CD4-positive, alpha-beta T cell treated with Interferon alpha-2 for 1 hour (primary cell): ENCODE measurements around the gene TRIM63.
A peak's percentile ranks its signal among the peaks of the same experiment; 100 is the strongest.
"Not testable (repeated sequence)": the region's sequence is repeated elsewhere in the genome, so short reads cannot be mapped to it uniquely, and the experiment has no call there.

ENCODE experiments used
- DNase-seq, 2 donors: peaks; one replicate each; pipeline ENCODE4 v3.0.0-alpha.2; 2020 to 2022

The TRIM63 gene

DNA sequence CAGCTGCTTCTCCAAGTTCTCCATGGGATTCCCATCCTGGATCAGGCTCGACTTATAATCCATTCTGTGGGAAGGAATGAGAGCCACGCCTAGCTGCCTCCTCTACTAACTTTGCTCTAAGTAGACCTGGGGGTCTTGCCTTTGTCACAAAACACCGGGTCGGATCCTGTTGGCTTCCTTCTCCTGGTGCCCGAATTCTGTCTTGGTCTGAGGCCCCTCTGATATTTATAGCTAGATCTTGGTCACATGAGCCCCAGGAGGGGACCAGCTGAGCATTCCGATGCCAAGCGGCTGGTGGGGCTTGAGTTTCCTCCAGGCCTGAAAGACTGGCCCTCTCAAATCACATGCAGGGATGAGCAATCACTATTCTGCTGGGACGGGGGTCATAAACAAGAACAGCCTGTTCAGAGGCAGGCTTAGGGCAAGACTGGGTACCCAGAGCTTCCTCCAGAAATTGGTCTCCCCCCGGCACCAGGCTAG, at the start of gene TRIM63:
Gene TRIM63 (minus strand): TSS at position 199 of the 480 bp plus-strand sequence. CDS start 136 bp downstream, at position 63.
- DNase-seq, result no peak

DNA sequence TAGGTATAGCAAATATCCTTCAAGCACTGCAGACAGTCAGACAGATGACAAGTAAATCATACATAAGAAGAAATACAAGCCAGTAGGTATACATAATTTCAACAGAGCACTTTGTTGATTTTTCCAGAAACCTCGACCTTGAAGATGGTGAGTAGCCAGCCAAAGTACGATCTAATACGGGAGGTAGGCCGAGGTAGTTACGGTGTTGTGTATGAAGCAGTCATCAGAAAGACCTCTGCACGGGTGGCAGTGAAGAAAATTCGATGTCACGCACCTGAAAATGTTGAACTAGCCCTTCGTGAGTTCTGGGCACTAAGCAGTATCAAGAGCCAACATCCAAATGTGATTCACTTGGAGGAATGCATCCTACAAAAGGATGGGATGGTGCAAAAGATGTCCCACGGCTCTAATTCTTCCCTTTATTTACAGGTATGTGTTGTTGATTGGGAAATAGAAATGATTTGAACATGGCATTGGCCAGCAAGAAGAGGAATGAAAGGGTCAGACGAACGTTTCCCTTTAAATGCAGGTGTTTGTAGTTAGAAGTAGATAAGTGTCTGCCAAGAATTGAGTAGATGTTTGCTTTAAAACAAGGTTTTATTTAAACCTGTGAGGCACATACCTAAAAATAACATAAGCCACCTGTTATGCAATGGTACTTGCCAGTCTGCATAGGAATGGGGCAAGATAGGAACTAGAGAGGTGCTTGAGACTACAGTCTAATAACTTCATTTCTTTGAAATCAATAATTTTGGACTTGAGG, 46.9 kb upstream of the TRIM63 start:
- DNase-seq, result no peak

DNA sequence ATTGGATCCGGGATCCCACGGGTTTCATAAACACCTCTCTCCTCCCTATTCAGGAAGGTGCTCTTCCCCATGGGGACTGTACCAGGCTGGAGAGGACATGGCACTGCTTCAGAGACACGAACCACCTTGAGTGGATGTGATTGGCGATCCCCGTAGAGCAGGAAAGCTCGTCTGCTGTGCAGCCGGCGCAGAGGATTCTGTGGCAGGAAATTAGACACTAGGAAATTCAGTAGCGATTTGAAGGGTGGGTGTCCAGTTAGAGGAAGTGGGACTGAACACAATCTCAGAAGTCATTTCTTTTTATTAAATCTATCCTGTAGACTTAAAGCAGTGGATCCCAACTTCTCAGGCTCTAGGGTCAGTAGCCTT, 45.0 kb upstream of the TRIM63 start:
- peak in 1 of 2 donors; percentile 22 for DNase-seq

DNA sequence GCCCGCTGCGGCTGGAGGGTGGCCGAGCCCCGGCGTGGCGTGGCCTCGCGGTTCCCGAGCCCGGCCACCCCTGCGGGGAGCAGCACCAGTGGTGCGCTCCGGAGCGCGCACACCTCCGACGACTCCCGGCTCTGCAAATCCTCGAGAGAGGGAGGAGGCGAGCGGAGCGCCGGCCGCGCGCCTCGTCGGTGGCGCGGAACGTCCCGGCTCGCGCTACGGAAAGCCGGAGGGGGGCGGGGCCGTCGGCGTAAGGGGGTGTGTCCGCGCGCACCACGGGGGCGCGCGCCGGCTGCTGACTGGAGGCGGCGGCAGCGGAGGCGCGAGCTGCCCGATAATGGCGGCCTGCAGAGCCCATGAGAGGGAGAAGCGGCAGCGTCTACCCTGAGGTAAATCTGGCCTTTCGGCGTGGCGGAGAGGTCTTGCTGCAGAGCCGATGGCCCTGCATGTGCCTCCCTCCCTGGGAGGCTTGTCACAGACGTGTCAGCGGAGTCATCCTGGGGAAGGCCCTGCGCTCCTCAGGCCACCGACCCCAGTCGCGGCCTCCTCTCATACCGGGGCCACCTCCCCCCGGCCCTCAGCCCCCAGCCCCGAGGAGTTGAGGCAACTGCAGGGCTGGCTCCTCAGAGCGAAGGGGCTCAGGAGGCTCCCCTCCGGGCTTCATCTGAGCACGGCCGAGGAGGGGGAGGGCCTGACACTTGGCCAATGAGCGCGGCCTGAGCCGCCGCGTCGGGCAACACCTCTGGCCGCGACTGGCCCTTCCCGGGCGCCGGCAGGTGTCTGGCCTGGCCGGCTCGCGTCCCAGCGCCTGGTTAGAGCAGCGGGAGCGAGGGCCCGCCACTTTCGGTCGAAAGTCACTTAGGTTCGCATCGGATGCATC, 44.3 kb upstream of the TRIM63 start, which contains the start of gene PDIK1L:
Gene PDIK1L (plus strand): TSS at position 295 of the 877 bp plus-strand sequence. CDS start 2,485 bp downstream, outside the sequence.
- DNase-seq, result peak; percentile 93 to 96

DNA sequence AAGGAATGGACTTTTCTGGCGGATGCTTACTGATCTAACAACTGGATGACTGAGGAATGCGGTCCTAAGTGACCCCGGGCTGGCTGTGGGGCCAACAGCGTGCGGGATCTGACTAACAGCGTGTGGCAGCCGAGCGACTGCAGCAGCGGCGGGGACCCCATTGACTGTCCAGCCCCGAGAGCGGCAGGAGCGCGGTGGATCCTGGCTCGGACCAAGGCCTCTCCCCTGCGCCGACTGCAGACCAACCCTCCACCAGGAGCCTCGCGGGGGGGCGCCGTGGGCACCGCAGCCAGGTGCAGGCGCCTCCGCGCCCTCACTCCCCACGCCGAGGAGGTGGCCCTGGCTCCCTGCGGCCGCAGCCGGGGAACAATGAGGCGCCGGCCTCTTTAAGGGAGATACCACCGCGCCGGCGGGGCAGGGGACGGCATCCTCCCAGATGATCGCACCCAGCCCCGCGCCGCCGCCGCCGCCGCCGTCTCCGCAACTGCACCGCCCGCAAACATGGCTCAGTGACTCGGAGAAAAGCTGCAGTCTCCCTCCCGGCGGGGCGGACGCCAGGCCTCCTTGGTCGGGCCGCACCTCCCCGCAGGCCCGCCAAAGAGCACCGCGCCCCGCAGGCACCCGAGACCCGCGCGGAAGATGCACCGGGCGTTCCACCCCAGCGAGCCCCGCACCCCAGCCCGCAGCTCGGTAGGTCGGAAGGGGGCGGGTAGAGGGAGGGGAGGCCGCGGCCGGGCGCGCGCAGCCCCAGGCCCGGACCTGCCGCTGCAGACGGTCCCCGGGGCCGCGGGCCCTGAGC, 43.5 kb upstream of the TRIM63 start:
- DNase-seq, result peak; percentile 63 to 81

DNA sequence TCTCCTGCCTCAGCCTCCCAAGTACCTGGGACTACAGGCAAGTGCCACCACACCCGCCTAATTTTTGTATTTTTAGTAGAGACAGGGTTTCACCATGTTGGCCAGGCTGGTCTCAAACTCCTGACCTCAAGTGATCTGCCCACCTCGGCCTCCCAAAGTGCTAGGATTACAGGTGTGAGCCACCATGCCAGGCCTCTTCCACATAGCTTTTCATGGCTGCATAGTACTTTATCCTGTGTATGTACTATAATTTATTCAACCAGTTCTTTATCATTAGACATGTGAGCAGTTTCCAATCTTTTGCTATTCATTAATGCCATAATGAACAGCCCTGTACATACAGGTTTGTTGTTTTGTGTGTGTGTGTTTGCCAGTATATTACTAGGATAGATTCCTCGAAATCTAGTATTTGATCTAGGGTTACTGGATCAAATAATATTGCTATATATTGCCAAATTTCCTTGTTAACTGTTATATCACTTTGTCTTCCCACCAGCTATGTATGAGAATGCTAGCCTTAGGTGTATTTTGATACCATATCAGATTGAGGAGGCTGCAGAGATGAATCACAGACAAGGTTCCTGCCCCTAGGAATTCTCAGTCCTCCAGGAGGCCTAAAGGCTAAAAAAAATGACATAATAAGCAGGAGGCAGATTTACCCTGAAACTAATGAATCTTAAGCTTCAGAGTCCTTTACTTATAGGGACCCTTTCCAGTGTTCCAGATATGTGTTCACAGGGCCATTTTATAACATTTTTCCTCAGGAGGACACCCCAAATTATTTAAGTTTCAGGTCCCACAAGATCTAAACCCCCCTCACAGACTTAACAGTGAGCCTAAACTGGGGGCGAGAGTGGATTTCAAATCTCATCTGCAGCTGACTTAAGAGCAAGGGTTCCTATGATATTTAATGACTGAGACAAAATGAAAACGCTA, 42.1 kb upstream of the TRIM63 start:
- DNase-seq, result no peak

DNA sequence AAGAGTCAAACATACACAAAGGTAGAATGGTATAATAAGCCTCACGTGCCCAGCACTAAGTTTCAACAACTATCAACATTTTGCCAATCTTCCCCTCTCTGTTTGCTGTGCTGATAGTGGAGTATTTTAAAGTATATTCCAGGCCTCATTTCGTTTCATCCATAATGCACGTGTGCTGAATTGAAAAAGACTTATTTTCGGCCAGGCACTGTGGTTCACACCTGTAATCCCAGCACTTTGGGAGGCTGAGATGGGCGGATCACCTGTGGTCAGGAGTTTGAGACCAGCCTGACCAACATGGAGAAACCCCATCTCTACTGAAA, 37.8 kb upstream of the TRIM63 start:
- DNase-seq, result not testable (repeated sequence)

DNA sequence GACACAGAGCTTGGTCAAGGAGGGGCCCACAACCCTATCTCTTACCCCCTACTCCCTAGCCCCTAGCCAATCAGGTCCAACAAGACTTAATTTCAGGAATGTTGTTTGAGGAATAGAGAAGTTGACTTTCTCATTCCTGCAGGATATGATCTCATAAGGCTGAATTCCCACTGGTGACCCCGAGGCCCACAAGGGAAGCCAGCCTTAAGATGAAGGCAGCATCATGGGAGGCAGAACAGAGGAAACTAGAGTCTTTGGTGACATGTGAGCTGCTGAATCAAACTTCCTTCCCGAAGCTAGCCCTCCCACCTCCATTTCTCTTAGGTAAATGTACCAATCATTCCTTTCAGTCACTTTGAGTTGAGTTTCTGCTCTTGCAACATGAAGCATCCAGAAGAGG, 35.1 kb upstream of the TRIM63 start:
- DNase-seq, result no peak

DNA sequence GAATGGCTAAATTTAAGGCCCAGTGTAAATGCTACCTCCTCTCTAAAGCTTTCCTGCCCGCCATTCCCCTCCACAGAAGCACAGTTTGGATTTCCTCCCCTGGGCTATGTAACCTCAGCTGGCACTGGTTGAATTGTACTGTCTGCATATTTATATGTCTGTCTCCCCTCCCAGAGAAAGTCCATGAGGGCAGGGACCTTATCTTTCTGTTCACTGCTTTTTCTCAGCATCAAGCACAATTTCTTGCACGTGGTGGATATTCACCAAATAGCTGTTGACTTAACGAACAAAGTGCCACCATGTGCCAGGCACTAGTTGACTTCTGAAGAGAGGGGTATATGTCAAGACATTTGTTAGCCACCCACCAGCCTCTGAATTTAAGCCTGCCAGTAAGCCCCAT, 34.7 kb upstream of the TRIM63 start:
- no peak for DNase-seq

DNA sequence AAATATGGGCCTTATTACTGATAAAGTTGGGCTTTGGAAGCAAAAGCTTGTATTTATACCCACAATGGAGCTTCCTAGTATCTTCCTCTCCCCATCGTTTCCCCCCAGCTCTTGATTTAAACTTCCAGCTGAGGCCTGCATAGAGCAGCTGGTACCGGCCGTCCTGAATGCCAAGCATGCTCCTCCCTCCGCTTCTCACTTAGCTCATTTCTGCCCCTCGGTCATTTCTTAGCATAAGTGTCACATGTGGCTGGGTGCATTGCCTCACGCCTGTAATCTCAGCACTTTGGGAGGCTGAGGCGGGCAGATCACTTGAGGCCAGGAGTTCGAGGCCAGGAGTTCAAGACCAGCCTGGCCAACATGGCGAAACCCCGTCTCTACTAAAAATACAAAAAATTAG, 32.8 kb upstream of the TRIM63 start:
- not testable (repeated sequence) for DNase-seq

DNA sequence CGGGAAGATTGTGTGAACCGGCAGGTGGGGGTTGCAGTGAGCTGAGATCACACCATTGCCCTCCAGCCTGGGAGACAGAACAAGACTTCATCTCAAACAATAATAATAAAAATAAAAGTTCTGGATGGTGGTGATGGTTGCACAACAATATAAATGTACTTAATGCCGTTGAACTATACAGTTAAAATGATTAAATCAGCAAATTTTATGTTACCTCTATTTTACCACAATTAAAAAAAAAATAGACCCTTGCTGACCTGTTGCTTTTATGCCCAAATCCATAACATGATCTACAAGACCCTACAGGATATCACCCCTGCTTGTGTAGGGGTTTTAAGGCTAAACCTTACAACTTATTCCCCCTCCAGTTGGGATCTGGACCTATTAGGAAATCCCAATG, 32.4 kb upstream of the TRIM63 start:
- no peak for DNase-seq

DNA sequence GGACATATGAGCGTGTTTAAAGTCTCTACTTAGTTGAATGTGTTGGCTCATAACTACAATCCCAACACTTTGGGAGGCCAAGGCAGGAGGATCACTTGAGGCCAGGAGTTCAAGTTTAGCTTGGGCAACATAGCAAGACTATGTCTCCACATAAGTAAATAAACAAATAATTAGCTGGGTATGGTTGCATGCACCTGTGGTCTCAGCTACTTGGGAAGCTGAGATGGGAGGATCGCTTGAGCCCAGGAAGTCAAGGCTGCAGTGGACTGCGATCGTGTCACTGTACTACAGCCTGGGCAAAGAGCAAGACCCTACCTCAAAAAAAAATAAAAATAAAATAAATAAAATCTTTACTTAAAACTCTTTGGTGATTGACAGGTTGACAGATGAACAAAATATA, 31.2 kb upstream of the TRIM63 start:
- no peak for DNase-seq

DNA sequence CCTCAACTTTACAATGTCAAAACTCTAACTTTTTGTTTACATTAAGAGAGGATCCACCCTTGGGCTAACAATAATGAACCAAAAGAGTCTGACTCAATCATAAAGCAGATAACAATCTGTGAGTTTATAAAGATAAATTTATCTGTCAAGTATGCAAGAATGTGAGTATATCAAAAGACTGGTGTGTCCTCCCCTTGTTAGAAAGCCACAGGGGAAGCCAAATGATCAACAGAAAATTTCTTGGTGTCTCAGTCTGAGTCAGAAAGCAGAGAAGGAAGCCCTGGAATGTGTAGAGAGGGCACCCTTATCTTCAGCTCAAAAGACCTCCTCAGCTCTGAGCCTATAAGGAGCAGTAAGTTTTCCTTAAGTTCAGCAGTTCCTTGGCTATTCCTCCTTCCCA, 30.3 kb upstream of the TRIM63 start:
- no peak for DNase-seq

DNA sequence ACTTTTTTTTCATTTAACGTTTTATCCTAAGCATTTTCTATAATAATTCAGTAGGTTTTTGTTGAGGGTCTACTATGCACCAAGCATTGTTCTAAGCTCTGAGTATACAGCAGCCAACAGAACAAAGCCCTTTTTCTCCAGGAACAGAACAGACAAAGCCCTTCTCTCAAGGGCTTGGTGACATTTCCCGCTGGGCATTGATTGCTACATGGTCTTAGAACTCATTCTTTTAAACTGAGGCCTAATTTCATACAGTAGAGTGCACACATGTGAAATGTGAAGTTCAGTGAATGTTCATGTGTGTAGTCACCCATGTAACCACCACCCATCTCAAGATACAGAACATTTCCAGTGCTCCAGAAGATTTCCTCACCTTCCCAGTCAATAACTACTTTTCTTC, 29.0 kb upstream of the TRIM63 start:
- DNase-seq, result no peak

DNA sequence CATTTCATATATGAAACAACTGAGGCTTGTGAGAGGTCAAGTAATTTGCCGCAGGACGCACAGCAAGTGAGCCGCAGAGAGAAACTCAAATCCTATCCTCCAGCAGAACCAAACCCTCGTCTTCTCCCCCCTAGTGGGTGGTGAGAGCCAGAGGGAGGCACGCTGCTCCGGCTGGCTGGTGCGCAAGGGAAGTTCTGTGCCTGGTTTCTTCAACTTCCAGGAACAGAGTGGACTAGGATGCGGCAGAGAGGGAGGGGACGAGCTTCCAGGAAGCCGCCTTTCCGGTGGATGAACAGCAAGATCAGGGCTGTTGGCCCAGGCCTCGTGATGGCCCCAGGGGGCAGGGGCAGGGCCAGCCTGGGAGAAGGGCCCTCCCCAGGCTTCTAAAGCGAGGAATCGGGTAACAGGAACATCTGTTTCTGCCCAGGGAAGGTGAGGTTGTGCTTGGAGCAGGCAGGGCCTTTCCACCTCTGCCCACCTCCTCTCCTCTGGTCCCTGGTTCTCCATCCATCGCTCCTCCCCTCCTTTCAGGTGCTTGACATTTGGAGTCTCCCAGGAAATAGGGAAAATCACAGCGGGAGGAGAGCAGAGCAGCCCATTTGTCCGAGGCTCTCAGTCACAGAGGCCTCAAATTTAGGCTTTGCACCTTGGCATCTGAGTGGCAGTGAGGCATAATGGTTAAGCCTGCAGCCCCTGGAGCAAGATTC, 27.4 kb upstream of the TRIM63 start:
- DNase-seq, result no peak

DNA sequence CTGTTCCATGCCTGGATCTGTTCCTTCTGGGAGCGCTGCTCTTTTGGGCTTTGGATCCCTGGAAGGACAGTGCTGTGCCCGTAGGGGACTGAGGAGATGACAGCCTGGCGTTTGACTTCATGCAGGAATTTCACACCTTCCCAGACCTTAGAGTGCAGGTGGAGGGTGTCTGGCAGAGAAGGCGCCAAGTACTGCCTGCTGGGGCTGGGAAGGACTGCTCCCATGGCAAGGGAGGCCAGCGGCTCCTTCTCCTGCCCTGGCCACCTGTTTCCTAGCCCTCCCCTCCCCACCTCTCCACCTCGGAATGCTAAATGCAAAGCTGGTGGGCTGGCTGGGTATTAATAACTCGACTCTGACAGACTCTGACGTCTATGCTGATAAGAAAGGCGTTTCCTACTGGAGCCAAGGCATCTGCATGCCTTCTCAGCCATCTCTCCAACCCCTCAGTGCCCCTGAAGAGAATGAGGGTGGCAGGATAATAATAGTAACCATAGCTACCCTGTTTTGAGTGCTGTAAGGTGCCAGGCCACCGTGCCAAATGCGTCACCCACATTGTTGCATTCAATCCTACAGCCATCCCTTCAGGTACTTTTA, 26.7 kb upstream of the TRIM63 start:
- no peak for DNase-seq

DNA sequence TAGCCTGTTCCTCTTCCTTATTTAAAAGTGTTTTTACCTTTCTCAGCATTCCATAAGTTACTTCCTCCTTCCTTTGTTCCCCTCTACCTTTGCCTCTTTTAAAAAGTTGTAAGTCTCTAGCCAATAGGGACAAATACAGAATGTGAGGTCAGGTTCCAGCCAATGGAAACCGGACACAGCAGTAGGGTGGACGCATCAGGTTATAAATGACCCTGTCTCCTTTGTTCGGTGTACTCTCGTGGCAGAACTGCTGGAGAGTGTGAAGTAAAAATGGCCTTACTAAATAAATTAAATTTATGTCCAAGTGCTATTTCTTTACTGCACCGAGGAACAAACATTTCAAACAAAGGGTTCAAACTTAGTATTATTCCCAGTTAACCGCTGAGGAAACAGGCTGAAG, 26.1 kb upstream of the TRIM63 start:
- DNase-seq, result not testable (repeated sequence)

DNA sequence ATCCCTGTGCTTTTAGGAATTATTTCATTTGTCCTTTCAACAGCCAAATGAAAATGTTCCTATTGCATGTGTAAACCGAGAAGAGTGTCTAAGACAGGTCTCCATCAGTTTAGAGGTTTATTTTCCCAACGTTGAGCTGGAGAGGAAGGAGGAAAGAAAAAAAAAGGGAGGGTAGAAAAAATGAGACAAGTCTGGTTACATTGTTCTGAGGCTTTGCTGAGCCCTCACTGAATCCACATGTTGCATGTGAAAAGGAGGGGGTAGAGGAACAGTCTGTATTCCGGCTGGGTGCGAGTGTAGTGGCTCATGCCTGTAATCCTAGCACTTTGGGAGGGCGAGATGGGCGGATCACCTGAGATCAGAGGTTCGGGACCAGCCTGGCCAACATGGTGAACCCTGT, 25.0 kb upstream of the TRIM63 start:
- no peak for DNase-seq

DNA sequence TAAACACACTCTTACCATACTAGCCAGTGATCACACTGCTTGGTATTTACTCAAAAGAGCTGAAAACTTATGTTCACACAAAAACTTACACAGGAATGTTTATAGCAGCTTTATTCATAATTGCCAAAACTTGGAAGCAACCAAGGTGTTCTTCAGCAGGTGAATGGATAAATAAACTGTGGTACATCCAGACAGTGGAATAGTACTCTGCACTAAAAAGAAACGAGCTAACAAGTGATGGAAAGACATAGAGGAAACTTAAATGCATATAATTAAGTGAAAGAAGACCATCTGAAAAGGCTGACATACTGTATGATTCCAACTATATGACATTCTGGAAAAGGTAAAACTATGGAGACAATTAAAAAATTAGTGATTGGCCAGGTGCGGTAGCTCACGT, 23.5 kb upstream of the TRIM63 start:
- DNase-seq, result no peak

DNA sequence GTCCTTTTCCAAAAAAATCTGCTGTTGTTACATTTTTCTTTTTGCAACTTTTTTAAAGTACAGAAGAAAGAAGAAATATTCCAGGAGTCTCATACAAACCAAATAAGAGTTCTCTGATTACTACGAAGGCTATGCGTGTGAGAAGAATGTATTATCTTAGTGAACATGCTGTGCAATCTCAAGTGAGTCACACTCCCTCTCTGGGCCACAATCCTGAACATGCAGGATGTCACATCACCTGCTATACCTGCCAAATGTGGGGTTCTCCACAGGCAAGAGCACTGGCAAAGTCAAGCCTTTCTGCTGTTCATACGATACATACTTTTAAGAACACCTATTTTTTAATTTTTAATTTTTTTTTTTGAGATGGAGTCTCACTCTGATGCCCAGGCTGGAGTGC, 21.7 kb upstream of the TRIM63 start:
- DNase-seq, result no peak

DNA sequence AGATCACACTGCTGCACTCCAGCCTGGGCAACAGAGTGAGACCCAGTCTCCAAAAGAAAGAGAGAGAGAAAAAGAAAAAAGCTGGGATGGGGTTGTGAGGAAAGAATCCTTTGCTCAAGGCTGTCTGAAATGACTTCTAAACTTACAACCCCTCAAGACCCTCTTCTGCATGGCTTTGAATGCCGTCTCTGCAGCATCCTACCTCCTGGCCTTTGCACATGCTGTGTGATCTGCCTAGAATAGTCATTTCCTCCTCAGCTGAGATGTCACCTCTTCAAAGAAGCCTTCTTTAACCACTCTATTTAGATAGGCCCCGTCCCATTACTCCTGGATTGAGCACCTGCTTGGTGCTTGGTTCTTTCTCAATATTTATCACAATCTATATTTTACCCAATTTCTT, 17.4 kb upstream of the TRIM63 start:
- no peak for DNase-seq
